ENCODE data around the gene C1D.

C1D gene

DNA sequence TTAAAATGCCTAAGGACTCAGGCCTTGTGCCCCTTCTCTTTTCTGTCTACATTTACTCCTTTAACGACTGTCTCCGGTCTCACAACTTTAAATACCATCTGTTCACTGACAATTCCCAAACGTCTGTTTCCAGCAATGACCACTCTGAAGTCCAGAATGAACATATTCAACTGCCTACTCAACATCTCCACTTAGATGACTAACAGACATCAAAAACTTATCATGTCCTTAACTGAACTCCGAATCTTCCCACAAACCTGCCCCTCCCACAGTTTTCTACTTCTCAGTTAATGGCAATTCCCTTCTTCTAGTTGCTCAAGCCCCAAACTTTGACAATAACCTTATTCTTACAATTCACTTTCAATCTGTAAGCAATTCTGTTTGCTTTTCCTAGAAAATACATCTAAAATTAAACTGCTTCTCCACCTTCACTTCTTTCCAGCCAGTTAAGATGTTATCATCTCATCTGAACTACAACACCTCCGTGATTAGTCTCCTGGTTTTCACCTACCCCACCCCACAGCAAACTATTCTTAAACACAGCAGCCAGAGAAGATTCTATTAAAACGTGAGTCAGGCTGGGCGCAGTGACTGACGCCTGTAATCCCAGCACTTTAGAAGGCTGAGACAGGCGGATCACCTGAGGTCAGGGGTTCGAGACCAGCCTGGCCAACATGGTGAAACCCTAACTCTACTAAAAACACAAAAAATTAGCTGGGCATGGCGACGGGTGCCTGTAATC lies 2.8 kb downstream of the C1D start:
- H3K4me3 ChIP-seq (ENCODE audit: low read depth in 1 of 2, low read length in 2 of 2) = no peak overlapping the region
- H3K27ac ChIP-seq (ENCODE audit: low read depth, low read length) = no peak overlapping the region
- no peaks in the 10 kb centered on the region for H3K36me3 ChIP-seq (ENCODE audit: control insufficient read depth in 1 of 2, insufficient read depth in 2 of 2, low read length in 2 of 2)
- H3K9me3 ChIP-seq (ENCODE audit: control insufficient read depth in 1 of 2, low read length in 2 of 2) = no peaks in the 10 kb centered on the region
- no peak overlapping the region for H3K9ac ChIP-seq (ENCODE audit: low read depth in 1 of 2, low read length in 2 of 2)
- H3K4me1 ChIP-seq (ENCODE audit: control insufficient read depth in 1 of 2, insufficient read depth in 2 of 2, low read length in 2 of 2) = peaks cover 13% of the 10 kb centered on the region in 2 donors
- no peaks in the 10 kb centered on the region for H3K27me3 ChIP-seq (ENCODE audit: control insufficient read depth in 1 of 2, insufficient read depth in 2 of 2, low read length in 2 of 2)

DNA sequence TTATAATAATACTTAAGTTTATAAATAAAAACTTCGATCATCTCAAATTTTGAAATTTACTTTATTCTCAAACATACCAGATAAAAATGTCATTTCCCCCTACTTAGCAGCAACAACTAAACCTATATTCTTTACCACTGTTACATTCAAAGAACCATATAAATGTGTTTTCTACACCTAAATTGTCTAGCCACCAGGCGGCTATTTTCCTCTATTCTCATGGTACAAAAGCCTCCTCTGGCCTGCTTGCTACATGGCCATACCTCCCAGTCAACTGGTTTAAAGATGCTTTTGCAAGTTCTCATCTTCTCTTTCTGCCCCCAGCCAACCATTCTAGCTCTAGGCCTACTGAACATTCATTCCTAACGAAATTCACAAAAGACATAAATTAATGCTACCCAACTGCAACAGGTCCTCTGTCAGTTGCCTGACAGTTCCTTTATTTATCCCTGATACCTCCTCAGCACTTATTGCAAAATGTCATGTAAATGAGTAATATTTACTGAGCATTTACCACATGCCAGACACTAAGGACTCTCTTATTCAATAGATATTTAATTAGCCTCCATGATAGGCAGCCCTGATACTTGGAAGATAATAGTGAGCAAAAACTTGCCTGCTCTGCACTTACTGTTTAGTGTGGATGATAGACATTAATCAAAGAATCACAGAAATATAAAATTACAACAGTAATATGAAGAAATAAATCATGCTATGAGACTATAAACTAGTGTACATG lies 5.0 kb downstream of the C1D start:
- peaks cover 13% of the 10 kb centered on the region in 2 donors for H3K4me1 ChIP-seq (ENCODE audit: control insufficient read depth in 1 of 2, insufficient read depth in 2 of 2, low read length in 2 of 2)
- H3K36me3 ChIP-seq (ENCODE audit: control insufficient read depth in 1 of 2, insufficient read depth in 2 of 2, low read length in 2 of 2) = no peaks in the 10 kb centered on the region
- no peaks in the 10 kb centered on the region for H3K9me3 ChIP-seq (ENCODE audit: control insufficient read depth in 1 of 2, low read length in 2 of 2)
- H3K27ac ChIP-seq (ENCODE audit: low read depth, low read length) = no peak overlapping the region
- no peak overlapping the region for H3K4me3 ChIP-seq (ENCODE audit: low read depth in 1 of 2, low read length in 2 of 2)
- no peak overlapping the region for H3K9ac ChIP-seq (ENCODE audit: low read depth in 1 of 2, low read length in 2 of 2)
- no peaks in the 10 kb centered on the region for H3K27me3 ChIP-seq (ENCODE audit: control insufficient read depth in 1 of 2, insufficient read depth in 2 of 2, low read length in 2 of 2)

DNA sequence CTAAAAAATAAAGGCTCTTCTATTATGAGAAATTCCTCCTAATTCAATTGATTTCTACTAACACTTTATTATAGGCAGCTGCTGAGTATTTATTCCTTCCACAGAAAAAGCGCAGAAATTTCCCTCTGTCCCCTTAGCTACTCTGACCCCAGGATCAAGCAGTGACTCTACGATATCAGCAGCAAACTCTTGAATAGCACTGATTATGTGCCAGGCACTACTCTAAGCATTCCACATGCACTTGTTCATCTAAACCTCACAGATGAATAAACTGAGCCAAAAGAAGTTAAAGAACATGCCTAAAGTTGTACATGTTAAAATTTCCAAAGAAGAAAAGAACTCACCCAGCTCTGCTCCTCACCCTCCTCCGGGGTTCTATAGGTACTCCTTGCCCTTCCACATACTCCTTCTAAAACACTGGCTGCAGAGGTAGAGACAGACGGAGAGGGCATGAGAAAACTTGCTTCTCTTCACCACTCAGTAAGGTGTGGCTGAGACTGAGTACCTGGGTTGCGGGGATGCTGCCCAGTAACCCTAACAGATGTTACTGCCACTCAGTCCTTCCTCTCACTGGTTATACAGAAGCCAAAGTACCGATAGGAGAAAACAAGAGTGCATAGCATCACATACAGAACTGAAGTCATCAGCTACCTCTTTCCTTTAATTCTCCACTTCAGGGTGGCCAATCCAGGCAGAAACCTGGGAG lies 9.9 kb downstream of the C1D start:
- Histone ChIP-seq H3K9ac (ENCODE audit: low read depth in 1 of 2, low read length in 2 of 2) (no peak overlapping the region), H3K36me3 (ENCODE audit: control insufficient read depth in 1 of 2, insufficient read depth in 2 of 2, low read length in 2 of 2) (no peaks in the 10 kb centered on the region), H3K9me3 (ENCODE audit: control insufficient read depth in 1 of 2, low read length in 2 of 2) (no peaks in the 10 kb centered on the region), H3K27me3 (ENCODE audit: control insufficient read depth in 1 of 2, insufficient read depth in 2 of 2, low read length in 2 of 2) (no peaks in the 10 kb centered on the region), H3K4me3 (ENCODE audit: low read depth in 1 of 2, low read length in 2 of 2) (no peak overlapping the region), H3K4me1 (ENCODE audit: control insufficient read depth in 1 of 2, insufficient read depth in 2 of 2, low read length in 2 of 2) (no peaks in the 10 kb centered on the region), H3K27ac (ENCODE audit: low read depth, low read length) (no peak overlapping the region)

DNA sequence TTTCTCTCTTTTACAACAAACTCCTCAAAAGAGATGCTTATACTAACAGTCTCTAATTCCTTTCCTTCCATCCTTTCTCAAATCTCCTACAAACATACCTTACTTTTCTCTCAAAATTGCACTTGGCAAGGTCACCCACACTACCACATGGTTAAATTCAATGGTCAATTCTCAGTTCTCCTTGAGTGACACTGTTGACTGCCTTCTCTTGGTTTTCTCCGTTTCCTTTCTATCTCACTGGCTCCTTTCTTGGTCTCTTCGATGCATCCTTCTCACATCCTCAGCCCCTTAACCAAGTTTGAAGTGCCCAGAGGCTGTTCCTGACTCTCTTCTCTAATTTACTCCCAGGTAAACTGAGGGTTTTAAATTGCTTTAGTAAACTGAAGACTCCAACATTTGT lies 12.5 kb downstream of the C1D start:
- Histone ChIP-seq H3K36me3 (ENCODE audit: control insufficient read depth in 1 of 2, insufficient read depth in 2 of 2, low read length in 2 of 2) (no peaks in the 10 kb centered on the region), H3K9ac (ENCODE audit: low read depth in 1 of 2, low read length in 2 of 2) (no peak overlapping the region), H3K27me3 (ENCODE audit: control insufficient read depth in 1 of 2, insufficient read depth in 2 of 2, low read length in 2 of 2) (no peaks in the 10 kb centered on the region), H3K4me1 (ENCODE audit: control insufficient read depth in 1 of 2, insufficient read depth in 2 of 2, low read length in 2 of 2) (no peaks in the 10 kb centered on the region), H3K4me3 (ENCODE audit: low read depth in 1 of 2, low read length in 2 of 2) (no peak overlapping the region), H3K9me3 (ENCODE audit: control insufficient read depth in 1 of 2, low read length in 2 of 2) (no peaks in the 10 kb centered on the region), H3K27ac (ENCODE audit: low read depth, low read length) (no peak overlapping the region)

DNA sequence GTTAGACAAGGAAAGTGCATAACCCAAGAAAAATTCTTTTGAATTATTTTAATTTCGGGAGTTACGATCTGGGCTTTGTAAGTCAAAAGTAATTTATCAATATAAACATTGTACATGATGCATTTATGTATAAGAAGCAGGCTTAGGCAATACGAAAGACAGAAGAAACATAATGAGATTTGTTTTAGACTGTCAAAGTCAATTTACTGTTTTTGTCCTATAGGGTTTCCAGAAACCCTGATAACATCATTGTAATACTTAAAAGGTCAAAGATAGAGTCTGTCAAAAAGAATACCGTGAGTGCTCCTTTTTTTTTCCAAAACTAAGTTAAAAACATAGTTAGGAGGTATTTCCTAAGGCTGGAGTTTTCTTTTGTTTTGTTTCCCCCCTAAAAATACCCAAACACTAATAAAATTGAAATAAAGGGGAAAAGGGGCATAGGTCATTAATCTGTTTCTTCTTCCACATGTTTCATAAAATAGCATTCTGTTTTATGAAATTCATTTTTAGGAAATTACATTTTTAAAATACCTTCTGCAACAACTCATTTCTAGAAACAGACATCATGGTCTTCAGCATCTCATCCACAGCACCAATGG lies 16.1 kb downstream of the C1D start:
- no peaks in the 10 kb centered on the region for H3K4me1 ChIP-seq (ENCODE audit: control insufficient read depth in 1 of 2, insufficient read depth in 2 of 2, low read length in 2 of 2)
- H3K27ac ChIP-seq (ENCODE audit: low read depth, low read length) = no peak overlapping the region
- H3K9ac ChIP-seq (ENCODE audit: low read depth in 1 of 2, low read length in 2 of 2) = no peak overlapping the region
- no peaks in the 10 kb centered on the region for H3K9me3 ChIP-seq (ENCODE audit: control insufficient read depth in 1 of 2, low read length in 2 of 2)
- H3K27me3 ChIP-seq (ENCODE audit: control insufficient read depth in 1 of 2, insufficient read depth in 2 of 2, low read length in 2 of 2) = no peaks in the 10 kb centered on the region
- peaks cover 0 to 10% of the 10 kb centered on the region in 2 donors for H3K36me3 ChIP-seq (ENCODE audit: control insufficient read depth in 1 of 2, insufficient read depth in 2 of 2, low read length in 2 of 2)
- H3K4me3 ChIP-seq (ENCODE audit: low read depth in 1 of 2, low read length in 2 of 2) = no peak overlapping the region

DNA sequence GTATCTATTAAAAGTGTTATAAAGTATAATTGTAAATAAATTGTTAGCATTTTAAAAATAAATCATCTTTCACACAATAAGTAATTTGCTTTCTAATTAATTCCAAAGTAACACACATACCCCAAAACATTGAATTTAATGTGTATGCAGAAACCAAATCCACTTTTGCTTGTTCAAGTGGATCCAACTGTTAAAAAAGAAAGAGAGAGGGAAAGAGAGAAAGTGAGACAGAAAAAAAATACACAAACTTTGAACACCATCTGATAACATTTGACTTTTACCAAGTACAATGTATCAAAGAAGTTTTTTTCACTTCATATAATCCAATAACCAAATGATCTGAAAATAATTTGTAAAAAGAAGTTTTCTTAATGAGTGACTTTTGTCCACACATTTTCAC lies 16.6 kb downstream of the C1D start:
- H3K4me3 ChIP-seq (ENCODE audit: low read depth in 1 of 2, low read length in 2 of 2) = no peak overlapping the region
- no peak overlapping the region for H3K27ac ChIP-seq (ENCODE audit: low read depth, low read length)
- H3K9me3 ChIP-seq (ENCODE audit: control insufficient read depth in 1 of 2, low read length in 2 of 2) = no peaks in the 10 kb centered on the region
- no peaks in the 10 kb centered on the region for H3K4me1 ChIP-seq (ENCODE audit: control insufficient read depth in 1 of 2, insufficient read depth in 2 of 2, low read length in 2 of 2)
- H3K36me3 ChIP-seq (ENCODE audit: control insufficient read depth in 1 of 2, insufficient read depth in 2 of 2, low read length in 2 of 2) = peaks cover 0 to 10% of the 10 kb centered on the region in 2 donors
- H3K27me3 ChIP-seq (ENCODE audit: control insufficient read depth in 1 of 2, insufficient read depth in 2 of 2, low read length in 2 of 2) = no peaks in the 10 kb centered on the region
- H3K9ac ChIP-seq (ENCODE audit: low read depth in 1 of 2, low read length in 2 of 2) = no peak overlapping the region

DNA sequence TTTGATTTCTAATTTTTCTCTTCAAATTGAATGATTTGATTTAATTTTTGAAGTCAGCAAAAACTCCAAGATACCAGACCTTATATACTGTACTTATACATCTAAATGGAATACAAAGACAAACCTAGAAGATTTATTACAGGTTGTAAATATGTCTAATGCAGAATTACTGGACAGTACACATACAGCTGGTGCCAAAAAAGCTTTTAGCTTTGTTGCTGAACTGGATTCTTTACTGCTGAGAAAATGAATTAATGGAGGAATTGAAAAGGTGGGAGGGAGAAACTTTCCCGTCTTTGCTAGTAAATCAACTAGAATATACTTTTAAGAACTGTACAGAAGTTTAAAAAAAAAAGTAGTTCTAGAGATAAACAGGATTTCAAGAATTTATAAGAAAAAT lies 17.5 kb downstream of the C1D start:
- Histone ChIP-seq H3K36me3 (ENCODE audit: control insufficient read depth in 1 of 2, insufficient read depth in 2 of 2, low read length in 2 of 2) (peaks cover 0 to 10% of the 10 kb centered on the region in 2 donors), H3K9ac (ENCODE audit: low read depth in 1 of 2, low read length in 2 of 2) (no peak overlapping the region), H3K4me3 (ENCODE audit: low read depth in 1 of 2, low read length in 2 of 2) (no peak overlapping the region), H3K9me3 (ENCODE audit: control insufficient read depth in 1 of 2, low read length in 2 of 2) (no peaks in the 10 kb centered on the region), H3K27me3 (ENCODE audit: control insufficient read depth in 1 of 2, insufficient read depth in 2 of 2, low read length in 2 of 2) (no peaks in the 10 kb centered on the region), H3K27ac (ENCODE audit: low read depth, low read length) (no peak overlapping the region), H3K4me1 (ENCODE audit: control insufficient read depth in 1 of 2, insufficient read depth in 2 of 2, low read length in 2 of 2) (no peaks in the 10 kb centered on the region)

DNA sequence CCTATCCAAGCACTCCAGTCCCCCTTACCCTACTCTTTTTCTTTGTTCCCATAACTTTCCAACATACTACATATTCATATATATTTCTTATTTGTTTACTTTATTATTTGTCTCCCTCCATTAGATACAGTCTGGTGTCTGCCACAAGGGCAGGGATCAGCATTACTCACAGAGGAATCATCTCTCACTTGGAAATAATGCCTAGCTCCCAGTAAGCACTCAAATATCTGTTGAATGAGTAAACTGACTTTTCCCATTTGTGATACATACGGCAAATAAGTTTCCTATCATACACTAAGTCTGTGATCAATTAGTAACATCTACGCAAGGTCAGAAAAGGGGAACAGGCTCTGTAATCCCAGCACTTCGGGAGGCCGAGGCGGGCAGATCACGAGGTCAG lies 18.7 kb downstream of the C1D start:
- no peaks in the 10 kb centered on the region for H3K9me3 ChIP-seq (ENCODE audit: control insufficient read depth in 1 of 2, low read length in 2 of 2)
- no peak overlapping the region for H3K9ac ChIP-seq (ENCODE audit: low read depth in 1 of 2, low read length in 2 of 2)
- no peak overlapping the region for H3K4me3 ChIP-seq (ENCODE audit: low read depth in 1 of 2, low read length in 2 of 2)
- peaks cover 0 to 9% of the 10 kb centered on the region in 2 donors for H3K4me1 ChIP-seq (ENCODE audit: control insufficient read depth in 1 of 2, insufficient read depth in 2 of 2, low read length in 2 of 2)
- H3K27me3 ChIP-seq (ENCODE audit: control insufficient read depth in 1 of 2, insufficient read depth in 2 of 2, low read length in 2 of 2) = no peaks in the 10 kb centered on the region
- peaks cover 0 to 10% of the 10 kb centered on the region in 2 donors for H3K36me3 ChIP-seq (ENCODE audit: control insufficient read depth in 1 of 2, insufficient read depth in 2 of 2, low read length in 2 of 2)
- no peak overlapping the region for H3K27ac ChIP-seq (ENCODE audit: low read depth, low read length)

DNA sequence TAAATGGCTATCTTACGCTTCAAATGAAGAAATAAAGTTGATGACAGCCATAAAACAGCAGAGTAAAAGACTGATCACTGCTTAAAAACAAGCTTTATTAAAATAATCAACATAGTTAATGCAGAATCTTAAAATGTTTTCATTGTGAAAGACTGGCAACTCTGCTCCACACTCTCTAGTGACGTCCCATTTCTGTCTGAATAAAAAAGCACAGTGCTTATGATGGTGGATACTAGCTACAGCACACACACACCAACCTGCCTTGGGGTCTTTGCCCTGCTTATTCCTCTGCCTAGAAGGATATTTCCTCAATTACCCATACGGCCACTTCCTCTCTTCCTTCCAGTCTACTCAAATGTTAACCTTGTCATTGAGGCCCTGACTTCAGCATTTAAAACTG lies 19.1 kb downstream of the C1D start:
- no peak overlapping the region for H3K9ac ChIP-seq (ENCODE audit: low read depth in 1 of 2, low read length in 2 of 2)
- peaks cover 0 to 10% of the 10 kb centered on the region in 2 donors for H3K36me3 ChIP-seq (ENCODE audit: control insufficient read depth in 1 of 2, insufficient read depth in 2 of 2, low read length in 2 of 2)
- no peaks in the 10 kb centered on the region for H3K9me3 ChIP-seq (ENCODE audit: control insufficient read depth in 1 of 2, low read length in 2 of 2)
- H3K4me3 ChIP-seq (ENCODE audit: low read depth in 1 of 2, low read length in 2 of 2) = no peak overlapping the region
- no peak overlapping the region for H3K27ac ChIP-seq (ENCODE audit: low read depth, low read length)
- H3K27me3 ChIP-seq (ENCODE audit: control insufficient read depth in 1 of 2, insufficient read depth in 2 of 2, low read length in 2 of 2) = no peaks in the 10 kb centered on the region
- peaks cover 0 to 9% of the 10 kb centered on the region in 2 donors for H3K4me1 ChIP-seq (ENCODE audit: control insufficient read depth in 1 of 2, insufficient read depth in 2 of 2, low read length in 2 of 2)

DNA sequence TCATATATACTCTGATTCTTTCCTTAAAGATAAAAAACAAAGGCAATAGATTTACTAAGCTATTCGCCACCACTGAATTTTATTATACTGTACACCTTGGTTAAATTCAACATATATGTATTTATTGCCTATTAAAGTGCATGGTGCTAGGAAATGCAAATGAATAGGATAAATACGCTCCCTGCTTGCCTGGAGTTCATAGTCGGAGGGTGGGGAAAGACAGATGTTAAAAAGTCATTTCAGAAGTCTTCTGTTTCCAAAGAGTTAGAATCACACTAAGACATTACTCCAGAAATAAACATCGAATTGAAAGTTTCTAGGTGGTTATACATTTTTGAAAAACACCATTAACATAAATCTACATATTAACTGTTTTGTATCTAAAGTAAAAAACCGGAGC lies 19.8 kb downstream of the C1D start:
- Histone ChIP-seq H3K27ac (ENCODE audit: low read depth, low read length) (no peak overlapping the region), H3K4me3 (ENCODE audit: low read depth in 1 of 2, low read length in 2 of 2) (no peak overlapping the region), H3K9me3 (ENCODE audit: control insufficient read depth in 1 of 2, low read length in 2 of 2) (no peaks in the 10 kb centered on the region), H3K27me3 (ENCODE audit: control insufficient read depth in 1 of 2, insufficient read depth in 2 of 2, low read length in 2 of 2) (no peaks in the 10 kb centered on the region), H3K4me1 (ENCODE audit: control insufficient read depth in 1 of 2, insufficient read depth in 2 of 2, low read length in 2 of 2) (peaks cover 0 to 9% of the 10 kb centered on the region in 2 donors), H3K36me3 (ENCODE audit: control insufficient read depth in 1 of 2, insufficient read depth in 2 of 2, low read length in 2 of 2) (peaks cover 0 to 10% of the 10 kb centered on the region in 2 donors), H3K9ac (ENCODE audit: low read depth in 1 of 2, low read length in 2 of 2) (no peak overlapping the region)
